ENCODE results near the gene CHAT. TPM values are rescaled to one million over a fixed set of nuclear protein-coding genes. Genes with fewer than 3 reads are reported as not detected.

The CHAT gene
- total RNA-seq, 4 donors from 2014 or later = not detected

- H3K4me3 ChIP-seq = no peak overlapping the region
- in situ Hi-C loops (cut with MboI; ENCODE audit: low sequenced_read_pairs in 4 of 4) (no loop called here), intact Hi-C loops (cut with DNase I; ENCODE audit: low total_unique reads) (no loop called here)
- no peaks in the 10 kb centered on the region for H3K4me1 ChIP-seq
- peaks cover 58 to 71% (median 60%) of the 10 kb centered on the region in 3 donors for H3K27me3 ChIP-seq
- no peak for DNase-seq
- no peak for TF ChIP-seq POLR2A (IDR thresholded peaks at IDR 0.05)
- no peak for TF ChIP-seq CTCF (IDR thresholded peaks at IDR 0.05 in 4 of 5, conservative IDR thresholded peaks at IDR 0.05 in 1 of 5)
- ATAC-seq = no peak
- no peaks in the 10 kb centered on the region for H3K36me3 ChIP-seq
- H3K27ac ChIP-seq = no peak overlapping the region
- H3K9me3 ChIP-seq = no peaks in the 10 kb centered on the region
Measured at GRCh38 chr10:49608166-49609005, 5.5 kb upstream of the CHAT start.

- peaks cover 60 to 77% (median 66%) of the 10 kb centered on the region in 3 donors for H3K27me3 ChIP-seq
- no peaks in the 10 kb centered on the region for H3K9me3 ChIP-seq
- no peaks in the 10 kb centered on the region for H3K4me1 ChIP-seq
- H3K27ac ChIP-seq = no peak overlapping the region
- ATAC-seq (no peak), DNase-seq (no peak)
- intact Hi-C loops (cut with DNase I; ENCODE audit: low total_unique reads) (no loop called here), in situ Hi-C loops (cut with MboI; ENCODE audit: low sequenced_read_pairs in 4 of 4) (no loop called here)
- H3K36me3 ChIP-seq = no peaks in the 10 kb centered on the region
- TF ChIP-seq POLR2A (IDR thresholded peaks at IDR 0.05) = no peak
- no peak for TF ChIP-seq CTCF (IDR thresholded peaks at IDR 0.05 in 4 of 5, conservative IDR thresholded peaks at IDR 0.05 in 1 of 5)
- no peak overlapping the region for H3K4me3 ChIP-seq
Measured at GRCh38 chr10:49609006-49609282, 4.9 kb upstream of the CHAT start.

GRCh38 chr10:49609283-49610113 is 4.3 kb upstream of the CHAT start:
- Histone ChIP-seq H3K36me3 (no peaks in the 10 kb centered on the region), H3K27ac (no peak overlapping the region), H3K4me1 (no peaks in the 10 kb centered on the region), H3K27me3 (peaks cover 57 to 82% (median 72%) of the 10 kb centered on the region in 3 donors), H3K9me3 (no peaks in the 10 kb centered on the region), H3K4me3 (peak overlapping the region in 1 of 4 donors; percentile 15)
- DNase-seq (no peak), ATAC-seq (no peak)
- no peak for TF ChIP-seq CTCF (IDR thresholded peaks at IDR 0.05 in 4 of 5, conservative IDR thresholded peaks at IDR 0.05 in 1 of 5)
- in situ Hi-C loops (cut with MboI; ENCODE audit: low sequenced_read_pairs in 4 of 4) (no loop called here), intact Hi-C loops (cut with DNase I; ENCODE audit: low total_unique reads) (no loop called here)

- in situ Hi-C loops (cut with MboI; ENCODE audit: low sequenced_read_pairs in 4 of 4) (no loop called here), intact Hi-C loops (cut with DNase I; ENCODE audit: low total_unique reads) (no loop called here)
- H3K27ac ChIP-seq = no peak within 1 kb of the TSS
- H3K27me3 ChIP-seq = peaks cover 59 to 85% (median 74%) of the 10 kb centered on the region in 3 donors
- no peaks in the 10 kb centered on the region for H3K36me3 ChIP-seq
- H3K9me3 ChIP-seq = no peaks in the 10 kb centered on the region
- no peak for DNase-seq
- no peak for TF ChIP-seq CTCF (IDR thresholded peaks at IDR 0.05 in 4 of 5, conservative IDR thresholded peaks at IDR 0.05 in 1 of 5)
- TF ChIP-seq POLR2A (IDR thresholded peaks at IDR 0.05) = no peak
- H3K4me1 ChIP-seq = no peaks in the 10 kb centered on the region
- H3K4me3 ChIP-seq = peak within 1 kb of the TSS in 1 of 4 donors; percentile 15
- ATAC-seq = no peak
Measured at GRCh38 chr10:49610114-49610457, 3.8 kb upstream of the CHAT start, which contains the start of gene SLC18A3. Gene SLC18A3 (plus strand): TSS chr10:49610310. CDS start chr10:49610741, 431 bp downstream.

Measured in gastrocnemius medialis (tissue), 4 donors.